Measurements from ENCODE around the gene ARL13A. TPM values are rescaled to one million over a fixed set of nuclear protein-coding genes. Genes with fewer than 3 reads are reported as not detected.

The ARL13A gene
- total and polyA plus RNA-seq, 2 of the 8 experiments (the other 6 are each of a cell fraction or from before 2014, with no cell fraction given) = not detected

GRCh38 chrX:100969408-100969807 is at the start of gene ARL13A (continued):
- TF ChIP-seq RNF2 (IDR thresholded peaks at IDR 0.05; ENCODE audit: borderline replicate concordance, low read depth, low read length, missing control alignments, poor library complexity, severe bottlenecking) = no peak
- TF ChIP-seq NRF1 (IDR thresholded peaks at IDR 0.05; ENCODE audit: low read depth, low read length) = no peak

All from H1 (cell line).